ENCODE measurements around the gene TREM1.
A peak's percentile ranks its signal among the peaks of the same experiment; 100 is the strongest.

TREM1 gene

GRCh38 chr6:41294214-41294872 lies 7.9 kb upstream of the TREM1 start:
- DNase-seq: no peak

GRCh38 chr6:41291717-41292116 lies 5.2 kb upstream of the TREM1 start:
- DNase-seq: no peak

- no peak for DNase-seq
Observed at GRCh38 chr6:41289815-41290214, 3.3 kb upstream of the TREM1 start.

- no peak for DNase-seq
Observed at GRCh38 chr6:41288754-41289129, 2.3 kb upstream of the TREM1 start.

- no peak for DNase-seq
Observed at GRCh38 chr6:41288030-41288753, 1.7 kb upstream of the TREM1 start.

- no peak for DNase-seq
Observed at GRCh38 chr6:41284726-41285125, 1.8 kb downstream of the TREM1 start.

- DNase-seq: no peak
Observed at GRCh38 chr6:41283600-41283999, 2.9 kb downstream of the TREM1 start.

- DNase-seq: no peak
Observed at GRCh38 chr6:41280381-41281057, 6.0 kb downstream of the TREM1 start.

GRCh38 chr6:41278699-41279405 lies 7.6 kb downstream of the TREM1 start:
- DNase-seq: peak; percentile 76

- DNase-seq: peak; percentile 11
Observed at GRCh38 chr6:41277605-41278004, 8.9 kb downstream of the TREM1 start.

- no peak for DNase-seq
Observed at GRCh38 chr6:41275489-41275888, 11.0 kb downstream of the TREM1 start.

GRCh38 chr6:41274256-41274655 lies 12.2 kb downstream of the TREM1 start:
- no peak for DNase-seq

- no peak for DNase-seq
Observed at GRCh38 chr6:41273714-41274113, 12.8 kb downstream of the TREM1 start.

GRCh38 chr6:41272591-41273240 lies 13.8 kb downstream of the TREM1 start:
- DNase-seq: no peak

- DNase-seq: peak; percentile 99
Observed at GRCh38 chr6:41271901-41272395, 14.5 kb downstream of the TREM1 start.

- DNase-seq: no peak
Observed at GRCh38 chr6:41269716-41270115, 16.8 kb downstream of the TREM1 start.

- DNase-seq: peak; percentile 23
Observed at GRCh38 chr6:41269166-41269565, 17.3 kb downstream of the TREM1 start.

- DNase-seq: no peak
Observed at GRCh38 chr6:41268478-41268877, 18.0 kb downstream of the TREM1 start.

- no peak for DNase-seq
Observed at GRCh38 chr6:41266541-41266940, 19.9 kb downstream of the TREM1 start.

GRCh38 chr6:41263267-41263666 lies 23.2 kb downstream of the TREM1 start:
- no peak for DNase-seq

- no peak for DNase-seq
Observed at GRCh38 chr6:41262401-41262800, 24.1 kb downstream of the TREM1 start.

GRCh38 chr6:41258196-41258493 lies 28.3 kb downstream of the TREM1 start:
- no peak for DNase-seq
